ENCODE measurements around the gene TSN. TPM values are rescaled to one million over a fixed set of nuclear protein-coding genes. Genes with fewer than 3 reads are reported as not detected.

The TSN gene
- polyA plus RNA-seq, 1 donor from 2014 or later = 171 TPM

GRCh38 chr2:121776885-121777698 lies 21.6 kb downstream of the TSN start:
- H3K9ac ChIP-seq (ENCODE audit: low read length) = no peak overlapping the region
- H3K9me3 ChIP-seq (ENCODE audit: low read length) = no peaks in the 10 kb centered on the region
- no peak overlapping the region for H3K4me3 ChIP-seq (ENCODE audit: low read length)
- no peak for TF ChIP-seq MXI1 (conservative IDR thresholded peaks at IDR 0.05; ENCODE audit: poor library complexity, severe bottlenecking)
- no peak for TF ChIP-seq RAD21 (conservative IDR thresholded peaks at IDR 0.05)
- no peak for TF ChIP-seq POLR2AphosphoS5 (IDR thresholded peaks at IDR 0.05)
- TF ChIP-seq EP300 (conservative IDR thresholded peaks at IDR 0.05; ENCODE audit: poor library complexity, severe bottlenecking) = no peak
- H2AFZ ChIP-seq (ENCODE audit: low read depth, low read length) = no peak overlapping the region
- no peak overlapping the region for H3K27ac ChIP-seq (ENCODE audit: low read length)
- H3F3A ChIP-seq (ENCODE audit: insufficient read depth, low read length, poor library complexity, severe bottlenecking) = no peaks in the 10 kb centered on the region
- no peak overlapping the region for H3K4me2 ChIP-seq (ENCODE audit: low read length)
- no peaks in the 10 kb centered on the region for H3K27me3 ChIP-seq (ENCODE audit: insufficient read depth, low read depth, low read length)
- H4K20me1 ChIP-seq (ENCODE audit: insufficient read depth) = no peaks in the 10 kb centered on the region
- no peaks in the 10 kb centered on the region for H3K79me2 ChIP-seq (replicated peaks; ENCODE audit: insufficient read depth, low read length)
- H3K36me3 ChIP-seq (ENCODE audit: insufficient read depth, low read length) = no peaks in the 10 kb centered on the region
- no peaks in the 10 kb centered on the region for H3K9me2 ChIP-seq (ENCODE audit: insufficient read depth, low read length)

- H3K9me3 ChIP-seq (ENCODE audit: low read length) = no peaks in the 10 kb centered on the region
- H3K9ac ChIP-seq (ENCODE audit: low read length) = no peak overlapping the region
- no peak overlapping the region for H3K4me3 ChIP-seq (ENCODE audit: low read length)
- no peaks in the 10 kb centered on the region for H3K27me3 ChIP-seq (ENCODE audit: insufficient read depth, low read depth, low read length)
- H3F3A ChIP-seq (ENCODE audit: insufficient read depth, low read length, poor library complexity, severe bottlenecking) = no peaks in the 10 kb centered on the region
- H4K20me1 ChIP-seq (ENCODE audit: insufficient read depth) = no peaks in the 10 kb centered on the region
- H3K27ac ChIP-seq (ENCODE audit: low read length) = no peak overlapping the region
- no peaks in the 10 kb centered on the region for H3K36me3 ChIP-seq (ENCODE audit: insufficient read depth, low read length)
- H2AFZ ChIP-seq (ENCODE audit: low read depth, low read length) = no peak overlapping the region
- H3K9me2 ChIP-seq (ENCODE audit: insufficient read depth, low read length) = no peaks in the 10 kb centered on the region
- H3K4me2 ChIP-seq (ENCODE audit: low read length) = no peak overlapping the region
- no peak for TF ChIP-seq EZH2 (IDR thresholded peaks at IDR 0.05; ENCODE audit: borderline replicate concordance, insufficient read depth, low read length, poor library complexity, severe bottlenecking)
- TF ChIP-seq, protein P1, sequence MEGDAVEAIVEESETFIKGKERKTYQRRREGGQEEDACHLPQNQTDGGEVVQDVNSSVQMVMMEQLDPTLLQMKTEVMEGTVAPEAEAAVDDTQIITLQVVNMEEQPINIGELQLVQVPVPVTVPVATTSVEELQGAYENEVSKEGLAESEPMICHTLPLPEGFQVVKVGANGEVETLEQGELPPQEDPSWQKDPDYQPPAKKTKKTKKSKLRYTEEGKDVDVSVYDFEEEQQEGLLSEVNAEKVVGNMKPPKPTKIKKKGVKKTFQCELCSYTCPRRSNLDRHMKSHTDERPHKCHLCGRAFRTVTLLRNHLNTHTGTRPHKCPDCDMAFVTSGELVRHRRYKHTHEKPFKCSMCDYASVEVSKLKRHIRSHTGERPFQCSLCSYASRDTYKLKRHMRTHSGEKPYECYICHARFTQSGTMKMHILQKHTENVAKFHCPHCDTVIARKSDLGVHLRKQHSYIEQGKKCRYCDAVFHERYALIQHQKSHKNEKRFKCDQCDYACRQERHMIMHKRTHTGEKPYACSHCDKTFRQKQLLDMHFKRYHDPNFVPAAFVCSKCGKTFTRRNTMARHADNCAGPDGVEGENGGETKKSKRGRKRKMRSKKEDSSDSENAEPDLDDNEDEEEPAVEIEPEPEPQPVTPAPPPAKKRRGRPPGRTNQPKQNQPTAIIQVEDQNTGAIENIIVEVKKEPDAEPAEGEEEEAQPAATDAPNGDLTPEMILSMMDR (IDR thresholded peaks at IDR 0.05; ENCODE audit: poor library complexity, severe bottlenecking) = no peak
- TF ChIP-seq POLR2AphosphoS5 (IDR thresholded peaks at IDR 0.05) = no peak
- no peak for TF ChIP-seq SMC3 (conservative IDR thresholded peaks at IDR 0.05; ENCODE audit: poor library complexity)
- TF ChIP-seq, protein P2, sequence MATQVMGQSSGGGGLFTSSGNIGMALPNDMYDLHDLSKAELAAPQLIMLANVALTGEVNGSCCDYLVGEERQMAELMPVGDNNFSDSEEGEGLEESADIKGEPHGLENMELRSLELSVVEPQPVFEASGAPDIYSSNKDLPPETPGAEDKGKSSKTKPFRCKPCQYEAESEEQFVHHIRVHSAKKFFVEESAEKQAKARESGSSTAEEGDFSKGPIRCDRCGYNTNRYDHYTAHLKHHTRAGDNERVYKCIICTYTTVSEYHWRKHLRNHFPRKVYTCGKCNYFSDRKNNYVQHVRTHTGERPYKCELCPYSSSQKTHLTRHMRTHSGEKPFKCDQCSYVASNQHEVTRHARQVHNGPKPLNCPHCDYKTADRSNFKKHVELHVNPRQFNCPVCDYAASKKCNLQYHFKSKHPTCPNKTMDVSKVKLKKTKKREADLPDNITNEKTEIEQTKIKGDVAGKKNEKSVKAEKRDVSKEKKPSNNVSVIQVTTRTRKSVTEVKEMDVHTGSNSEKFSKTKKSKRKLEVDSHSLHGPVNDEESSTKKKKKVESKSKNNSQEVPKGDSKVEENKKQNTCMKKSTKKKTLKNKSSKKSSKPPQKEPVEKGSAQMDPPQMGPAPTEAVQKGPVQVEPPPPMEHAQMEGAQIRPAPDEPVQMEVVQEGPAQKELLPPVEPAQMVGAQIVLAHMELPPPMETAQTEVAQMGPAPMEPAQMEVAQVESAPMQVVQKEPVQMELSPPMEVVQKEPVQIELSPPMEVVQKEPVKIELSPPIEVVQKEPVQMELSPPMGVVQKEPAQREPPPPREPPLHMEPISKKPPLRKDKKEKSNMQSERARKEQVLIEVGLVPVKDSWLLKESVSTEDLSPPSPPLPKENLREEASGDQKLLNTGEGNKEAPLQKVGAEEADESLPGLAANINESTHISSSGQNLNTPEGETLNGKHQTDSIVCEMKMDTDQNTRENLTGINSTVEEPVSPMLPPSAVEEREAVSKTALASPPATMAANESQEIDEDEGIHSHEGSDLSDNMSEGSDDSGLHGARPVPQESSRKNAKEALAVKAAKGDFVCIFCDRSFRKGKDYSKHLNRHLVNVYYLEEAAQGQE (IDR thresholded peaks at IDR 0.05; ENCODE audit: borderline replicate concordance) = no peak
- no peak for TF ChIP-seq RAD21 (conservative IDR thresholded peaks at IDR 0.05)
- no peak for TF ChIP-seq TAF1 (IDR thresholded peaks at IDR 0.05; ENCODE audit: low read depth)
- TF ChIP-seq MXI1 (conservative IDR thresholded peaks at IDR 0.05; ENCODE audit: poor library complexity, severe bottlenecking) = no peak
- TF ChIP-seq EP300 (conservative IDR thresholded peaks at IDR 0.05; ENCODE audit: poor library complexity, severe bottlenecking) = no peak
- no peaks in the 10 kb centered on the region for H3K79me2 ChIP-seq (replicated peaks; ENCODE audit: insufficient read depth, low read length)
Observed at GRCh38 chr2:121777699-121778058, 22.2 kb downstream of the TSN start.
